Breast epithelium (tissue), 4 donors: Measurements from ENCODE around the gene PDGFD. TPM values are rescaled to one million over a fixed set of nuclear protein-coding genes. Genes with fewer than 3 reads are reported as not detected.
A peak's percentile ranks its signal among the peaks of the same experiment; 100 is the strongest.

Experiments used
- DNase-seq, 2 donors: peaks; one replicate each; pipeline ENCODE4 v3.0.0-alpha.2; 2019; ENCODE audit warnings: low spot score in 2 of 2
- H3K27ac ChIP-seq, 2 donors: fragments of 200-600 bp; sonication (generic) in 1 of 2; one replicate each; pipeline ENCODE4 v1.5.1; 2016 to 2019; ENCODE audit warnings: mild to moderate bottlenecking in 1 of 2
- H3K27me3 ChIP-seq, 2 donors: fragments of 200-600 bp; sonication (generic) in 1 of 2; one replicate each; pipeline versions ENCODE4 v1.5.1 to v1.6.0; 2017 to 2019; ENCODE audit warnings: control low read depth in 1 of 2, mild to moderate bottlenecking in 1 of 2
- H3K36me3 ChIP-seq: fragments of 200-600 bp; one replicate; pipeline ENCODE4 v1.5.1; 2019
- H3K4me1 ChIP-seq, 2 donors: fragments of 200-600 bp; sonication (generic); one replicate each; pipeline ENCODE4 v1.5.1; 2016 to 2019; ENCODE audit warnings: control low read depth in 1 of 2
- H3K4me3 ChIP-seq, 3 donors: fragments of 200-600 bp; sonication (generic); 1 replicate in 2 of 3; 2 replicates in 1 of 3; pipeline ENCODE4 v1.5.1; 2016 to 2019; ENCODE audit warnings: mild to moderate bottlenecking in 3 of 3, moderate library complexity in 2 of 3
- H3K9me3 ChIP-seq, 2 donors: fragments of 200-600 bp; sonication (generic) in 1 of 2; one replicate each; pipeline ENCODE4 v1.5.1; 2016 to 2019; ENCODE audit warnings: control low read depth in 1 of 2
- POLR2A ChIP-seq: fragments of 450-650 bp; IDR thresholded peaks from one replicate; pipeline ENCODE4 v1.6.1; 2016; ENCODE audit warnings: antibody characterized with exemption, mild to moderate bottlenecking, moderate library complexity
- POLR2AphosphoS5 ChIP-seq, 3 donors: sonication (generic); formaldehyde crosslinking; IDR thresholded peaks; one replicate each; pipeline ENCODE4 v1.6.1; 2017; ENCODE audit warnings: antibody characterized with exemption in 3 of 3
- intact Hi-C: fragments of 100-400 bp; cut with DNase I; formaldehyde crosslinking; loops from one replicate; pipeline ENCODE4 v1.15.1; 2023; ENCODE audit warnings: low total_unique reads
- total RNA-seq, 3 donors: library from RNA; depleted of rRNA; stranded (reverse); fragments of >200 nt; gene quantifications; one replicate each; pipeline ENCODE4 v1.1.0, GENCODE V29; 2016
- TF ChIP-seq, protein P1 (sequence below), 3 donors: fragments of 450-650 bp; IDR thresholded peaks; one replicate each; pipeline ENCODE4 v1.5.1; 2016 to 2017; ENCODE audit warnings: antibody characterized with exemption in 3 of 3, mild to moderate bottlenecking in 3 of 3, moderate library complexity in 3 of 3

Gene PDGFD
- total RNA-seq, 3 donors from 2014 or later: 21.8 to 76.0 (median 53.1) TPM

DNA sequence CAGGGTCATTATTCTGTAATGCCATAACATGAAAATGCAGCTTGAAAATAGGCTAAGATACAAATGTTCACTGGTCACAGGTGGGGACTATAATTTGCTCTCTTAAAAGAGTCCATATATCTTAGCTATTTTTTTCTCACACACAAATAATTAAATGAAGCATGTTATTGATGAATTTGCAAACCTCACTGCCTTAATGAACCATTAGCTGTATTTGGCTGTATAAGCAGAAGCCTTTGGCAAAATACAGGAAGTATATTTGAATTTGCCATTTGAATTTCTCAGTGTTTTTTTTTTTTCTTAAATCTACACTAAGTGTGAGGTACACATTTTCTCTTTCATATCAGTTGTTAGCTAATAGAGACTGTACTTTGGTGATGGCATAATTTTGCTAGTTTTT is 88.9 kb downstream of the PDGFD start:
- no peaks in the 10 kb centered on the region for H3K9me3 ChIP-seq
- no peaks in the 10 kb centered on the region for H3K36me3 ChIP-seq
- no peaks in the 10 kb centered on the region for H3K4me1 ChIP-seq
- no peak for TF ChIP-seq POLR2A
- TF ChIP-seq, protein P1, sequence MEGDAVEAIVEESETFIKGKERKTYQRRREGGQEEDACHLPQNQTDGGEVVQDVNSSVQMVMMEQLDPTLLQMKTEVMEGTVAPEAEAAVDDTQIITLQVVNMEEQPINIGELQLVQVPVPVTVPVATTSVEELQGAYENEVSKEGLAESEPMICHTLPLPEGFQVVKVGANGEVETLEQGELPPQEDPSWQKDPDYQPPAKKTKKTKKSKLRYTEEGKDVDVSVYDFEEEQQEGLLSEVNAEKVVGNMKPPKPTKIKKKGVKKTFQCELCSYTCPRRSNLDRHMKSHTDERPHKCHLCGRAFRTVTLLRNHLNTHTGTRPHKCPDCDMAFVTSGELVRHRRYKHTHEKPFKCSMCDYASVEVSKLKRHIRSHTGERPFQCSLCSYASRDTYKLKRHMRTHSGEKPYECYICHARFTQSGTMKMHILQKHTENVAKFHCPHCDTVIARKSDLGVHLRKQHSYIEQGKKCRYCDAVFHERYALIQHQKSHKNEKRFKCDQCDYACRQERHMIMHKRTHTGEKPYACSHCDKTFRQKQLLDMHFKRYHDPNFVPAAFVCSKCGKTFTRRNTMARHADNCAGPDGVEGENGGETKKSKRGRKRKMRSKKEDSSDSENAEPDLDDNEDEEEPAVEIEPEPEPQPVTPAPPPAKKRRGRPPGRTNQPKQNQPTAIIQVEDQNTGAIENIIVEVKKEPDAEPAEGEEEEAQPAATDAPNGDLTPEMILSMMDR (IDR thresholded peaks at IDR 0.05): no peak
- TF ChIP-seq POLR2AphosphoS5 (IDR thresholded peaks at IDR 0.05): no peak
- DNase-seq: no peak
- intact Hi-C loops: no loop called here
- H3K4me3 ChIP-seq: no peak overlapping the region
- no peak overlapping the region for H3K27ac ChIP-seq
- no peaks in the 10 kb centered on the region for H3K27me3 ChIP-seq

DNA sequence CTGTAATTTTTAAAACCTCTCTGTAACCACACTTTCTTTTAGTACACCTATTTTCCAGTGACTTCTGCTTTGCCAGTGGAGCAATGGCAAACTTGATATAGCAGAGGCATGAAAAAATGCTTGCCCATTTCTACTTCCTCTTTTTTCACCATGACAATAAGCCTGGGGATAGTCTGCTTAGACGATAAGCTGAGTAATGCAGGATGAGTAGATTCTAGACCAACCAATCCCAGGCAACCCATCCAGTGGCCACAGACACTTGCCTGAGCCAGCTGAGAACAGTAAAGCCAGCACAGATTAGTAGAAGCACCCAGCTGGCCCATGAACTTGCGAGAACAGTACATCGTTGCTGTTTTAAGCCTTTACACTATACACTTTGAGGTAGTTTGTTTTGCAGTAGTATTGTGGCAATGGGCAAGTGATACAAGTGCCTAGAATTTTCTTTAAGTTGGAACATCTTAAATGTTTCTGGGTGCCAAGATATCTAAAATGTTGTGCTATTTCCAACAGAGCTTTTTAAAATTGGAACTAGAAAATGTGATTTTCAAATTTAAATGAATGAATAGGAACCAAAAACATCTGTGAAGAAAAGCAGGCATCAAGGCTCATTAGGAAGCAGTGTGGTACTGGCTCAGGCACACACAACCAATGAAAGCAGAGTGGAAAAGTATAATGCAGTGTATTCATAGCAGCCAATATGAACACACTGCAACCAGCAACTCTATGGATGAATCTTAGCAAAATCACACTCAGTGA is 89.8 kb downstream of the PDGFD start:
- Histone ChIP-seq H3K27ac (no peak overlapping the region), H3K9me3 (no peaks in the 10 kb centered on the region), H3K36me3 (no peaks in the 10 kb centered on the region), H3K4me1 (no peaks in the 10 kb centered on the region), H3K27me3 (no peaks in the 10 kb centered on the region), H3K4me3 (no peak overlapping the region)
- intact Hi-C loops: no loop called here
- no peak for DNase-seq
- TF ChIP-seq, protein P1 (IDR thresholded peaks at IDR 0.05): no peak
- TF ChIP-seq POLR2A (no peak), POLR2AphosphoS5 (IDR thresholded peaks at IDR 0.05) (no peak)

DNA sequence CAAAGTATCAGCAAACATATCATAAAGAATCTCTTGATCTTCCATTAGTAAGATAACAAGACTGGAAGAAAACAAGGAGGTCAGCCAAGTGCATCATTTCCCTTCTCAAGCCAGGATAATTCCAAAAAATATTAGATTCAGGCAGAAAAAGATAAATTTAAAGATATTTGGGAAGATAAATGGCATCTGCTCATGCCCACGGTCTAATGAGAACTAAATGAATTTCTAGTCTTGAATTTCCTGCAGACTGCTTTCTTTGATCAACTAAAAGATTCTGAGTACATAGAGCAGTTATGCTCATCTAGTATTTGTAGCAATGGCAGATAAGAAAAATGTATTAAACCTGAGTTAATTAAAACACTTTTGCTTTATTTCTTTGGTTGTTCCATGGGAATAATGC is 96.4 kb downstream of the PDGFD start:
- Histone ChIP-seq H3K27ac (no peak overlapping the region), H3K36me3 (no peaks in the 10 kb centered on the region), H3K4me1 (no peaks in the 10 kb centered on the region), H3K4me3 (no peak overlapping the region), H3K27me3 (no peaks in the 10 kb centered on the region), H3K9me3 (no peaks in the 10 kb centered on the region)
- TF ChIP-seq, protein P1 (IDR thresholded peaks at IDR 0.05): no peak
- TF ChIP-seq POLR2A: no peak
- no peak for TF ChIP-seq POLR2AphosphoS5 (IDR thresholded peaks at IDR 0.05)
- intact Hi-C loops: no loop called here
- DNase-seq: no peak

DNA sequence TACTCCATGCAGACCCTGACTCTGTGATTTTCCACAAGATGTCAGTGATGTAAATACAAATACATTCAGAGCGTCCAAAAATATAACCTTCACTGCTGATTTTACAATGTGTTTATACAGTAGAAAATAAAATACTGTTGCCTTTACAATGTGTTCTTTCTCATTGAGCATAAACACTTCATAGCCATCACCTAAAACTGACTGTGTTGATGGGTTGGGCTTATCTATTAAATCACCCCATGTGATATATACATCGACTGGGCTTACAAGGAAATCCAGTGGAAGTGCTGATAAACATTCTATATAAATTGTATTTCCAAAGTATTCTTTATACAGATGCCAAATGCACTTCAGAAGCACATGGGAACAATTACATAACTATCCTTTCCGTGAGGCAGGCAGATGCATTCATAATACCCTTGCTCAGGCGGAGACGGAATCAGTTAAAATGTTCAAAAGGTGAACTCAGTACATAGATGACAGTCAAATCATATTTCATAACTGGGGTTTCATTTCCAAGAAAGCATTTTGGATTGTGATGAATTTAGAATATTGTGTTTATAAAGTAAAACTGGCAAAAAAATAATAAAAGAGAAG is 99.8 kb downstream of the PDGFD start:
- no peaks in the 10 kb centered on the region for H3K36me3 ChIP-seq
- H3K27ac ChIP-seq: no peak overlapping the region
- no peaks in the 10 kb centered on the region for H3K9me3 ChIP-seq
- TF ChIP-seq POLR2A (no peak), POLR2AphosphoS5 (IDR thresholded peaks at IDR 0.05) (no peak)
- TF ChIP-seq, protein P1 (IDR thresholded peaks at IDR 0.05): no peak
- H3K27me3 ChIP-seq: no peaks in the 10 kb centered on the region
- intact Hi-C loops: no loop called here
- no peak for DNase-seq
- no peaks in the 10 kb centered on the region for H3K4me1 ChIP-seq
- no peak overlapping the region for H3K4me3 ChIP-seq

DNA sequence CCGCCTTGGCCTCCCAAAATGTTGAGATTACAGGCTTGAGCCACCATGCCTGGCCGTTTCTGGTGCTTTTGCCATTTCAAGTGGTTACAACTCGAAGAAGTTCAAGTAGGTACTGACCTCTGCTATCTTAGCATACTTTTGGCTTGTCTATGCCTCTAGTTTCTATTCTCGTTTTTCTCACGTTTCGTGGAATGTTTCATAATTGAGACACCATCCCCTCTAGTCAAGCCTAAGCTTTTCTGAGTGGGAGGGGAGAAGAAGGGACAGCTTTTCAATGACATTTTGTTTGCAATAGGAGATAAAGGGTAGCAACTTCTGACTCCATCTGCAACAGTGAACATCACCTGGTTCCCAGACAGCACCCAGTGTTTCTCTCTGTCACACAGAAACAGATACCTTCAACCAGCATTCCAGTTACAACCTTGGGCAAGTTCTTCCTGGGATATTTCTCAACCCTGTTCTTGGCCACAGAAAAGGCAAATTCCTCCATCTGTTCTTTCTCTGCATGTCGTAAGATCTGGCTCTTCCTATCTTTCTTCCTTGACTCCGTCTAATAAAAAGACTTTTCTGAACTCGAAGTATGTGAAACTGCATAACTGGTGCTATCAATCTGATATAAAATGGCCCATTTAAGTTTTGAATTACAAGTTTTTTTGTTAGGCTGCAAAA is 102.0 kb downstream of the PDGFD start:
- H3K4me3 ChIP-seq: no peak overlapping the region
- H3K27me3 ChIP-seq: no peaks in the 10 kb centered on the region
- H3K4me1 ChIP-seq: no peaks in the 10 kb centered on the region
- TF ChIP-seq POLR2AphosphoS5 (IDR thresholded peaks at IDR 0.05) (peak in 1 of 3 donors; percentile 61), POLR2A (no peak)
- H3K27ac ChIP-seq: peak overlapping the region; percentile 74 to 84
- no peaks in the 10 kb centered on the region for H3K9me3 ChIP-seq
- DNase-seq: peak in 1 of 2 donors; percentile 33
- H3K36me3 ChIP-seq: no peaks in the 10 kb centered on the region
- intact Hi-C loops: no loop called here
